Amniotic epithelial cell (primary cell): ENCODE results near the gene HRH1.
"Not testable (repeated sequence)": the region's sequence is repeated elsewhere in the genome, so short reads cannot be mapped to it uniquely, and the experiment has no call there.

Source experiments
- DNase-seq: peaks from one replicate; pipeline ENCODE4 v3.0.0-alpha.2; 2010; ENCODE audit warnings: low read depth

HRH1 gene

GRCh38 chr3:11143476-11143875 lies 10.8 kb upstream of the HRH1 start:
- DNase-seq = peak; percentile 92

GRCh38 chr3:11144996-11145395 lies 9.3 kb upstream of the HRH1 start:
- no peak for DNase-seq

GRCh38 chr3:11145888-11146287 lies 8.4 kb upstream of the HRH1 start:
- peak; percentile 93 for DNase-seq

- no peak for DNase-seq
Observed at GRCh38 chr3:11146773-11147660, 7.3 kb upstream of the HRH1 start.

- DNase-seq = no peak
Observed at GRCh38 chr3:11150256-11150655, 4.0 kb upstream of the HRH1 start.

- DNase-seq = no peak
Observed at GRCh38 chr3:11152301-11152700, 2.0 kb upstream of the HRH1 start.

- no peak for DNase-seq
Observed at GRCh38 chr3:11154953-11155325, 646 bp downstream of the HRH1 start.

- DNase-seq = peak; percentile 67
Observed at GRCh38 chr3:11155341-11156025, 1.2 kb downstream of the HRH1 start.

- DNase-seq = no peak
Observed at GRCh38 chr3:11156026-11156410, 1.7 kb downstream of the HRH1 start.

GRCh38 chr3:11157421-11157820 lies 3.1 kb downstream of the HRH1 start:
- no peak for DNase-seq

GRCh38 chr3:11159421-11159904 lies 5.2 kb downstream of the HRH1 start:
- DNase-seq = peak; percentile 89

- DNase-seq = no peak
Observed at GRCh38 chr3:11161666-11162065, 7.4 kb downstream of the HRH1 start.

GRCh38 chr3:11162401-11163345 lies 8.4 kb downstream of the HRH1 start:
- DNase-seq = no peak

- no peak for DNase-seq
Observed at GRCh38 chr3:11164607-11165006, 10.3 kb downstream of the HRH1 start.

- DNase-seq = no peak
Observed at GRCh38 chr3:11165476-11165875, 11.2 kb downstream of the HRH1 start.

GRCh38 chr3:11166807-11167400 lies 12.6 kb downstream of the HRH1 start:
- not testable (repeated sequence) for DNase-seq

- no peak for DNase-seq
Observed at GRCh38 chr3:11167590-11167989, 13.3 kb downstream of the HRH1 start.

GRCh38 chr3:11168406-11168805 lies 14.1 kb downstream of the HRH1 start:
- no peak for DNase-seq

GRCh38 chr3:11168881-11169805 lies 14.8 kb downstream of the HRH1 start:
- no peak for DNase-seq

GRCh38 chr3:11170052-11170770 lies 15.9 kb downstream of the HRH1 start:
- peak; percentile 23 for DNase-seq
